OCI-LY3 (cell line): Measurements from ENCODE around the gene PERM1.

Experiments
- H2AFZ ChIP-seq: fragments of 200-600, 300-600 bp; shearing (Covaris generic); 2 replicates; pipeline ENCODE4 v1.6.0; 2014; ENCODE audit warnings: antibody characterized with exemption, low read depth, low read length
- H3K27ac ChIP-seq: fragments of 200-600, 300-600 bp; sonication (generic); 2 replicates; pipeline ENCODE4 v1.5.1; 2014; ENCODE audit warnings: mild to moderate bottlenecking, low read length, moderate library complexity, mixed read lengths
- H3K27me3 ChIP-seq: fragments of 200-600, 300-600 bp; sonication (generic); 2 replicates; pipeline ENCODE4 v1.6.1; 2014; ENCODE audit warnings: low read depth, low read length, mixed read lengths
- H3K36me3 ChIP-seq: fragments of 200-600, 300-600 bp; sonication (generic); replicated peaks from 2 replicates; pipeline ENCODE3; 2014; ENCODE audit warnings: low read depth, low read length, mixed read lengths
- H3K4me1 ChIP-seq: fragments of 300-600, 200-600 bp; sonication (generic); 2 replicates; pipeline ENCODE4 v1.6.1; 2014; ENCODE audit warnings: low read length, mixed read lengths
- H3K4me2 ChIP-seq: fragments of 200-600, 300-600 bp; sonication (generic); 2 replicates; pipeline ENCODE4 v1.6.1; 2014; ENCODE audit warnings: low read length, mixed read lengths
- H3K4me3 ChIP-seq: fragments of 300-600, 200-600 bp; sonication (generic); 2 replicates; pipeline ENCODE4 v1.5.1; 2014; ENCODE audit warnings: antibody characterized with exemption, mild to moderate bottlenecking, low read length, moderate library complexity
- H3K79me2 ChIP-seq: fragments of 300-600, 200-600 bp; shearing (Covaris generic); 2 replicates; pipeline ENCODE4 v1.6.1; 2014; ENCODE audit warnings: mild to moderate bottlenecking, low read length, mixed read lengths
- H3K9ac ChIP-seq: fragments of 300-600, 200-600 bp; shearing (Covaris generic); 2 replicates; pipeline ENCODE4 v1.6.0; 2014; ENCODE audit warnings: mild to moderate bottlenecking, low read length, moderate library complexity
- H3K9me3 ChIP-seq: fragments of 200-600, 300-600 bp; shearing (Covaris generic); 2 replicates; pipeline ENCODE4 v1.6.1; 2014; ENCODE audit warnings: low read length, mixed read lengths; ENCODE audit not compliant: insufficient read depth
- H4K20me1 ChIP-seq: fragments of 200-600, 300-600 bp; sonication (generic); 2 replicates; pipeline ENCODE4 v1.6.1; 2016; ENCODE audit warnings: low read length, mixed read lengths; ENCODE audit not compliant: insufficient read depth
- EZH2phosphoT487 ChIP-seq: fragments of 200-600 bp; shearing (Covaris generic); IDR thresholded peaks from 2 replicates; pipeline ENCODE4 v1.6.1; 2018; ENCODE audit warnings: antibody characterized with exemption, mixed run types, low read depth
- TF ChIP-seq, protein P1 (sequence below): fragments of 200-600, 300-600 bp; sonication (generic); IDR thresholded peaks from 2 replicates; pipeline ENCODE4 v1.5.1; 2014; ENCODE audit warnings: antibody characterized with exemption, low read length, low read depth

The PERM1 gene

DNA sequence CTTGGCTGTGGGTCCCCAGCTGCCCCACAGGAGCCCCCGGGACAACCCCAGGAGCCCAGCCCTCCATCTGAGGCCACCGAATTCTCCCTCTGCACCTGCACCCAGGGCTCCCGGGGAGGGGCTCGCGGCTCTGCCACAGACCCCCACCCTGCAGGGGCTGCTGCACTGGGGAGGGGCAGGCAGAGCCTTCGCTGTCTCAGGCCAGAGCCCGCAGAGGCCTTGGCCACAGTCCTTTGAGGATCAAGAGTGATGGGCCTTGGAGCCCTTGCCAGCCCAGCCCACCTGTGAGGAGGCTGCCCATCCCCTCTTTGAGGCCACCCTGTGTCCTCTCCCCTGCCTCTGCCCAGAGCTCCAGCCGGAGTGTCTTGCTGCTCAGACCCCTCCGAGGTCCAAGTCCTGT, 6.5 kb downstream of the PERM1 start:
- Histone ChIP-seq H3K4me3 (no peak overlapping the region), H3K27me3 (peaks cover 4% of the 10 kb centered on the region; the same call in 1 of the 2 replicates), H4K20me1 (no peaks in the 10 kb centered on the region), H3K79me2 (no peaks in the 10 kb centered on the region), H2AFZ (no peak overlapping the region), H3K4me2 (peak overlapping the region; percentile 92; the same call in 1 of the 2 replicates), H3K27ac (no peak overlapping the region), H3K4me1 (no peaks in the 10 kb centered on the region), H3K9ac (no peak overlapping the region), H3K9me3 (no peaks in the 10 kb centered on the region), H3K36me3 (no peaks in the 10 kb centered on the region)
- no peak for TF ChIP-seq EZH2phosphoT487
- TF ChIP-seq, protein P1, sequence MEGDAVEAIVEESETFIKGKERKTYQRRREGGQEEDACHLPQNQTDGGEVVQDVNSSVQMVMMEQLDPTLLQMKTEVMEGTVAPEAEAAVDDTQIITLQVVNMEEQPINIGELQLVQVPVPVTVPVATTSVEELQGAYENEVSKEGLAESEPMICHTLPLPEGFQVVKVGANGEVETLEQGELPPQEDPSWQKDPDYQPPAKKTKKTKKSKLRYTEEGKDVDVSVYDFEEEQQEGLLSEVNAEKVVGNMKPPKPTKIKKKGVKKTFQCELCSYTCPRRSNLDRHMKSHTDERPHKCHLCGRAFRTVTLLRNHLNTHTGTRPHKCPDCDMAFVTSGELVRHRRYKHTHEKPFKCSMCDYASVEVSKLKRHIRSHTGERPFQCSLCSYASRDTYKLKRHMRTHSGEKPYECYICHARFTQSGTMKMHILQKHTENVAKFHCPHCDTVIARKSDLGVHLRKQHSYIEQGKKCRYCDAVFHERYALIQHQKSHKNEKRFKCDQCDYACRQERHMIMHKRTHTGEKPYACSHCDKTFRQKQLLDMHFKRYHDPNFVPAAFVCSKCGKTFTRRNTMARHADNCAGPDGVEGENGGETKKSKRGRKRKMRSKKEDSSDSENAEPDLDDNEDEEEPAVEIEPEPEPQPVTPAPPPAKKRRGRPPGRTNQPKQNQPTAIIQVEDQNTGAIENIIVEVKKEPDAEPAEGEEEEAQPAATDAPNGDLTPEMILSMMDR: no peak

DNA sequence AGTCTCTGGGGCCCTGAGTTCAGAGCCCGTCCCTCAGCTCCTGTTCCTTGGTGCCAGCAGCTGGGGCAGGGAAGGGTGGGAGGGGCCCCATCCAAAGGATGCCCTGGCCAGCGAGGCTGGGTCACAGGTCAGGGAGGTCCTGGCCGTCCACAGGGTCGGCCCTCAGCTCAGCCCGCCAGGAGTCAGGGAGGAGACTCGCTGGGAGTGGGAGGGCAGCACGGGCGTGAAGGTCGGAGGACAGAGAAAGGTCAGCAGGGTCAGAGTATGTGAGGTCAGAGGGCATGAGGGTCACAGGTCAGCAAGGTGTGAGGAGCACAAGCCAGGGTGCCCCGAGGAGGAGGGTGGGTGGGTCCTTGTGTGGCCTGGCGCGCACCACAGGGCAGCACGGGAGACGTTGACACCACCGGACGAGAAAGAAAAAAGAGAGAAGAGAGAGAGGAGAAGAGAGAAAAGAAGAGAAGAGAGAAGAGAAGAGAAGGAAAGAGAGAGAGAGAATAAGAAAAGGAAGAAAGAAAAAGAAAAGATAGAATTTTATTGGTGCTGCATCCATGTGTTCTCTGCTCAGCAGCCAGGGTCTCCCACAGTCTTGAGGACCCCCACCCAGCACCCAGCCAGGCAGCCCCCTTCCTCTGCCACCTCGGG, 7.1 kb downstream of the PERM1 start:
- H3K9me3 ChIP-seq: no peaks in the 10 kb centered on the region
- H2AFZ ChIP-seq: no peak overlapping the region
- no peaks in the 10 kb centered on the region for H4K20me1 ChIP-seq
- no peak overlapping the region for H3K4me3 ChIP-seq
- no peak for TF ChIP-seq EZH2phosphoT487
- TF ChIP-seq, protein P1: no peak
- no peaks in the 10 kb centered on the region for H3K4me1 ChIP-seq
- H3K27me3 ChIP-seq: peaks cover 4% of the 10 kb centered on the region; the same call in 1 of the 2 replicates
- H3K9ac ChIP-seq: no peak overlapping the region
- H3K79me2 ChIP-seq: no peaks in the 10 kb centered on the region
- no peaks in the 10 kb centered on the region for H3K36me3 ChIP-seq
- H3K4me2 ChIP-seq: no peak overlapping the region
- H3K27ac ChIP-seq: no peak overlapping the region

DNA sequence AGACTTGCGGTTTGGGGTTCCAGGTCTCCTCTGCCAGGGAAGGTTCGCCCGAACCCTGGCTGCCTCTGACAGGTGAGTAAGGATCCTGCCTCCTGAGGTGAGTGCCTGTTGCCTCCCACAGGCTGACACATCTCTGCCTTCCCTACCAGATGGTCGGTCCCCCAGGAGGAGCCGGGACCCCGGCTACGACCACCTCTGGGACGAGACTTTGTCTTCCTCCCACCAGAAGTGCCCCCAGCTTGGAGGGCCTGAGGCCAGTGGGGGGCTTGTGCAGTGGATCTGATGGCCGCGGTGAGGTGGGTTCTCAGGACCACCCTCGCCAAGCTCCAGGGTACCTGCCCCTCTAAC, 7.6 kb downstream of the PERM1 start:
- Histone ChIP-seq H2AFZ (no peak overlapping the region), H3K27me3 (peaks cover 4% of the 10 kb centered on the region; the same call in 1 of the 2 replicates), H3K9ac (no peak overlapping the region), H3K27ac (no peak overlapping the region), H3K4me2 (no peak overlapping the region), H3K4me3 (no peak overlapping the region), H3K36me3 (no peaks in the 10 kb centered on the region), H3K79me2 (no peaks in the 10 kb centered on the region), H3K9me3 (no peaks in the 10 kb centered on the region), H3K4me1 (no peaks in the 10 kb centered on the region), H4K20me1 (no peaks in the 10 kb centered on the region)
- TF ChIP-seq, protein P1: no peak
- no peak for TF ChIP-seq EZH2phosphoT487

DNA sequence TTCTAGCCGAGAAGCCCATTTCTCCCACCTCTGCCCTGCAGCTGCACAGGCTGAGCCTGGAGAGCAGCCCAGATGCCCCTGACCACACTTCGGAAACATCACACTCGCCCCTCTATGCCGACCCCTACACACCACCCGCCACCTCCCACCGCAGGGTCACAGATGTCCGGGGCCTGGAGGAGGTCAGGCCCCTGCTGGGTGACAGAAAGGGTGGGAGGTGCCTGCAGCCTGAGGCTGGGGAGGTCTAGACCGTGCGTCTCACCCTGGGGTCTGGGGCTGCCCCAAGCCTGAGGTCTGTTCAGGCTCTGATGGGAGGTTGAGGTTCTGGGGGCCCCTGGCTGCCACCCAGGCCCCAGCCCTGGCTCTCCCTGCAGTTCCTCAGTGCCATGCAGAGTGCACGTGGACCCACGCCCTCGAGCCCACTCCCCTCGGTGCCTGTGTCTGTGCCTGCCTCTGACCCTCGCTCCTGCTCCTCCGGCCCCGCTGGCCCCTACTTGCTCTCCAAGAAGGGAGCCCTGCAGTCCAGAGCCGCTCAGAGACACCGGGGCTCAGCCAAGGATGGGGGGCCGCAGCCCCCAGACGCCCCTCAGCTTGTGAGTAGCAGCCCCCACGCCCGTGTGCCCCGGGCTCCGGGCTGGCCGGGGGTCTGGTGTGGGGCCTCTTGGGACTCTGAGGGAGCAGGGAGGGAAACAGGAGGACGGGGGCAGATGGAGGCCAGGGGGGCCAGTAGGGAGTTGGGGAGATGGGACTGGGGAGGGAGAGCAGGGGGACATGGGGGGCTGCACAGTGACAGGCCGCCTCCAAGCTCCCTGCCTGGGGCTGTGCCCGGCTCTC, 8.2 kb downstream of the PERM1 start:
- no peak overlapping the region for H3K27ac ChIP-seq
- H3K27me3 ChIP-seq: peaks cover 4% of the 10 kb centered on the region; the same call in 1 of the 2 replicates
- no peak for TF ChIP-seq EZH2phosphoT487
- TF ChIP-seq, protein P1: no peak
- H2AFZ ChIP-seq: no peak overlapping the region
- no peaks in the 10 kb centered on the region for H3K9me3 ChIP-seq
- no peaks in the 10 kb centered on the region for H4K20me1 ChIP-seq
- H3K4me2 ChIP-seq: no peak overlapping the region
- no peaks in the 10 kb centered on the region for H3K36me3 ChIP-seq
- H3K9ac ChIP-seq: no peak overlapping the region
- no peaks in the 10 kb centered on the region for H3K4me1 ChIP-seq
- no peaks in the 10 kb centered on the region for H3K79me2 ChIP-seq
- no peak overlapping the region for H3K4me3 ChIP-seq
